ENCODE measurements around the gene MRPL34. TPM values are rescaled to one million over a fixed set of nuclear protein-coding genes. Genes with fewer than 3 reads are reported as not detected.
A peak's percentile ranks its signal among the peaks of the same experiment; 100 is the strongest.

MRPL34 gene
- total RNA-seq, 1 donor from 2014 or later: 200 TPM

GRCh38 chr19:17334414-17335409, 29.0 kb downstream of the MRPL34 start, which contains the start of gene ANO8:
Gene ANO8, minus strand, starts transcription at chr19:17334855. Its CDS starts 185 bp downstream, at chr19:17334670.
- DNase-seq (ENCODE audit: missing footprints): peak; percentile 96

DNA sequence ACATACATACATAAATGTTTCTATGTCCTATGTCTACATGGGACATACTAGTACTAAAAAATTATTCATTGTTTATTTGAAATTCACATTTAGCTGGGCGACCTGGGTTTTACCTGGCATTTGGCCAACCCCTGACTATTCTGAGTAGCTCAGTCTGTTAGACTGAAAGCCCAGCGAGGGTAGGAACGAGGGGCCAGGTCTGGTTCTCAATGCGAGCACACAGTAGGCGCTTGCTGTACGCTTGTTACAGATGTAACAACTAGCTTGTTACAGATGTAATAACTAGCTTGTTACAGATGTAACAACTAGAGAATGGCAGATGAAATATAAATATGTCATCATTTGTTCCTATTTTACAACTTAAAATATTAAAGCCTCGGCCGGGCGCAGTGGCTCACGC, 29.9 kb downstream of the MRPL34 start:
- intact Hi-C loops (cut with DNase I): no loop called here
- DNase-seq (ENCODE audit: missing footprints) (no peak), ATAC-seq (no peak)

More at GRCh38 chr19:17334414-17335409, 29.0 kb downstream of the MRPL34 start, which contains the start of gene ANO8:
- intact Hi-C loops (cut with DNase I): no loop called here
- peak; percentile 84 for ATAC-seq

DNA sequence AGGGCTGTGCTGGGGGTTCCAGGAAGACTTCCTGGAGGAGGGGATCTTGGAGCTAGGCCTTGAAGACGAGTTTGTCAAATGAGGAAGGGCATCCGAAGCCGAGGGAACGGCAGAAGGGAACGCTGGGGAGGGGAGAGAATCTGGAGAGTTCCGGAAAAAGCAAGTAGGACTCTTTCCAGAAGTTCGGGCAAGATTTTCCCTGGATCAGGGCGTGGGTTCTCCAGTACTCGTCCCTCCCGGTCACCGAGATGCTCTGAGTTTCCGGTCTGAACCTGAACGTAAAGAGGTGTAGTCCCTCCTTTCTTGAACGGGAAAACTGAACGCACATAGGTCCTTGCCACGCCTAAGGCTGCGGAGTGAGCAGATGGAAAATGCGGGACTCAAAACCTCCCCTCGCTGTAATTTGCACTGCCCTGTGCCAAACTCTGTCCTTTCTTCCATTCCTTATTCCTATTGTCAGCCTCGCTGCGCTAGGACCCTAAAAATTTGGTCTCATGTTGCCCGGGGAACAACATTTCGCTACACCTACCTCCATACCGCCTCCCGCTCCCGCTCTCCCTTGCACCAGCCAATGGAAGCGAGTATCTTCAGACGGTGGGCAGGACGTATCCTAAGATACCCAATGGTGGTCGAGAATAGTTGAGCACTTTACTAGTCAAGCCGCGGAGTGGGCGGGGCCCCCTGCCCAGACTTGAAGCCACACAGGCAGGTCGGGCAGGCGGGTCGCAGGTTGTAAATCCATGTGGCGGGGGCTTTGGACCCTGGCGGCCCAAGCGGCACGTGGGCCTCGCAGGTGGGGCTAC, 31.4 kb downstream of the MRPL34 start, which contains the start of gene GTPBP3:
GTPBP3 (plus strand) TSS at position 682 of the 803 bp plus-strand sequence; CDS start at position 741, 59 bp downstream.
- DNase-seq (ENCODE audit: missing footprints) (peak; percentile 99), ATAC-seq (peak; percentile 93)
- intact Hi-C loops (cut with DNase I): loop anchor here (1.0 to 2.0 kb wide), 2 partner anchors 32 to 122 kb away; partner anchors contain the start of genes MRPL34 and USE1

DNA sequence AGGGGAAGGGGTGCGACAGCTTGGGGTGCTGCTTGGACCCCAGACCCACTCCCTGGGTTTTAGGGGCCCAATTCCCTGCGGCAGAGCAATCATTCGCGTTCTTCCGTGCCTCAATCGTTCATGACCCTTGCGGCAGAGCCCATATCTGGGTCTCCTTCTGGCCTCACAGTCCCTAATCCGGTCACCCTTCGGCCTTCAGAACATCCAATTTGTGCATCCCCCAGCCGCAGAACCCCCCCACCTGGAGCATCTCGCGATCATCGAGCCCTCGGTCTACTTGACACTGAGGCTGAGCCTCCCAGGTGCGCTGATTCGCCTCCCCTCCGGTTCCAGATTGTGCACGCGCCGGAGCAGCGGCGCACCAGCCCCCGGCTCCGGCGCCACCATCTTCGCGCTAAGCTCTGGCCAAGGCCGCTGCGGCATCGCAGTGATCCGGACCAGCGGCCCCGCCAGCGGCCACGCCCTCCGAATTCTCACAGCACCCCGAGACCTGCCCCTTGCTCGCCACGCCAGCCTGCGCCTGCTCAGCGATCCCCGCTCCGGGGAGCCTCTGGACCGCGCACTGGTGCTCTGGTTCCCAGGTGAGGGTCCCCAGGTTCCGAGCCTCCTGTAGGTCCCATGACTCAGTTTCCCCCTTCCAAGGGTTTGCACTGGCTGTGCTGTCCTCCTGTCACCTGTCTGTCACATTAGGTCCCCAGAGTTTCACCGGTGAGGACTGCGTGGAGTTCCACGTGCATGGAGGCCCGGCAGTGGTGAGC, 32.2 kb downstream of the MRPL34 start:
- peak; percentile 69 for DNase-seq (ENCODE audit: missing footprints)
- intact Hi-C loops (cut with DNase I): loop anchor here (1.0 to 2.0 kb wide), 2 partner anchors 33 to 123 kb away; partner anchors contain the start of genes MRPL34 and USE1
- ATAC-seq: no peak

DNA sequence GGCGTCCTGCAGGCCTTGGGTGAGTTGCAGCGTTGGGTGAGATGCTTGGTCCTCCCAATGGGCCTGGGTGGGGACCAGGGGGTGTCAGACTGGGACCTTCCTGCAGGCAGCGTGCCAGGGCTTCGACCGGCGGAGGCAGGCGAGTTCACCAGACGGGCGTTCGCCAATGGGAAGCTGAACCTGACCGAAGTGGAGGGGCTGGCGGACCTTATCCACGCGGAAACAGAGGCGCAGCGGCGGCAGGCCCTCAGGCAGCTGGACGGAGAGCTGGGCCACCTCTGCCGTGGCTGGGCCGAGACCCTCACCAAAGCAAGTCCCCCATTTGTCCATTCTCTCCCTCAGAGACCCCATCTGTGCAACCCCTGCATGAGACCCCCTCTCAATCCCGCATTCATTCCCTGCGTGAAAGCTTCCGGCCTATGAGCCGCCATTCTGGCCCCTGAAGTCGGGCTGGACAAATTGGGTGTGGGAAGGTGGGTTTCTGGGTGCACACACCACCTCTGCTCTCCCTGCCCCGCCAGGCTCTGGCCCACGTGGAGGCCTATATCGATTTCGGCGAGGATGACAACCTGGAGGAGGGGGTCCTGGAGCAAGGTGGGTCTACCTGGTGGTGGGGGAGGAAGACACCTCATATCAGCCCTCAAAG, 32.9 kb downstream of the MRPL34 start:
- intact Hi-C loops (cut with DNase I): no loop called here
- ATAC-seq (no peak), DNase-seq (ENCODE audit: missing footprints) (no peak)

GRCh38 chr19:17339088-17339741, 33.5 kb downstream of the MRPL34 start:
- intact Hi-C loops (cut with DNase I): no loop called here
- no peak for ATAC-seq
- peak; percentile 70 for DNase-seq (ENCODE audit: missing footprints)

DNA sequence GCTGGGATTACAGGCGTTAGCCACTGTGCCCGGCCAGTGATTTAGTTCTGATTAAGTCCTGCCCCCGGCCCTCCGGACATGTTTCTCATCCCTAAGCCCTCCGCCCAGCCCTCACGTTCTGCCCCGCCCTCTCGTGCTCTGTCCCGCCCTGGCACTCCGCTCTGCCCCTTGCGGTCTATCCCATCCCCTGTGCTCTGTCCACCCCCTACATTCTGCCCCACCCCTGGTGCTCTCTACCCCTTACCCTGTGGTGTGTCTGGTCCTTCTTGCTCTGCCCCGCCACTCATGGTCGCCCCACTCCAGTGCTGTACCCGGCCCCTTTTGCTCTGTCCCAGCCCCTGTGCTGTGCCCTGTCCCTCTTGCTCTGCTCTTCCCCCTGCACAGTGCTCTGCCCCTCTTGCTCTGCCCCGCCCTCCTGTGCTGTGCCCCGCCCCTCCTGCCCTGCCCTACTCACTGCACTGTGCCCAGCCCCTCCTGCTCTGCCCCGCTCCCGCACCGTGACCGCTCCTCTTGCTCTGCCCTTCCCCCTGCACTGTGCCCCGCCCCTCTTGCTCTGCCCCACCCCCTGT, 34.7 kb downstream of the MRPL34 start:
- DNase-seq (ENCODE audit: missing footprints) (peak; percentile 65), ATAC-seq (no peak)
- intact Hi-C loops (cut with DNase I): loop anchor here (10.0 kb wide), 1 partner anchor 444 kb away; no protein-coding TSS in a partner anchor

DNA sequence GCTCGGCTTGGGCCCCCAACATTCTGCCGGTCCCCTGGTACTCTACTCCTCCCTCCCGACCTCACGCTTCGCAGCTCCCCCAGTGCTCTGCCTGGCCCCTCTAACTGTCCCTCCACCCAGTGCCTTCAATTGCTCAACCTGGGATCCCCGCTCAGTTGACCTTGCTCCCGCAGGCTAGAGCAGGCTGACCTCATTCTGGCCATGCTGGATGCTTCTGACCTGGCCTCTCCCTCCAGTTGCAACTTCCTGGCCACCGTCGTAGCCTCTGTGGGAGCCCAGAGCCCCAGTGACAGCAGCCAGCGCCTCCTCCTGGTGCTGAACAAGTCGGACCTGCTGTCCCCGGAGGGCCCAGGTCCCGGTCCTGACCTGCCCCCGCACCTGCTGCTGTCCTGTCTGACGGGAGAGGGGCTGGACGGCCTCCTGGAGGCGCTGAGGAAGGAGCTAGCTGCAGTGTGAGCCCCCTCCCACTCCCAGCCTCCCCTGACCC, 35.2 kb downstream of the MRPL34 start:
- no peak for ATAC-seq
- DNase-seq (ENCODE audit: missing footprints): no peak
- intact Hi-C loops (cut with DNase I): loop anchor here (10.0 kb wide), 1 partner anchor 444 kb away; no protein-coding TSS in a partner anchor

DNA sequence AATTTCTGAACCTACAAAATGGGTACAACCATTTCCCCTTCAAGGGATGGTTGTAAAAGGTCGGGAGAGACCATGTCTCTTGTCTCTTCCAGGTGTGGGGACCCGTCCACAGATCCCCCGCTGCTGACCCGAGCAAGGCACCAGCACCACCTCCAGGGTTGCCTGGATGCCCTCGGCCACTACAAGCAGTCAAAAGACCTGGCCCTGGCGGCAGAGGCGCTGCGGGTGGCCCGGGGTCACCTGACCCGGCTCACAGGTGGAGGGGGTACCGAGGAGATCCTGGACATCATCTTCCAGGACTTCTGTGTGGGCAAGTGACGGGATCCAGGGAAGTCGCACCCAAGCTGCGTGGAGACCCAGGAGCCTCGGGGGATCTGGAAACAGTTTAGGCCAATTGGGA, 35.7 kb downstream of the MRPL34 start:
- intact Hi-C loops (cut with DNase I): loop anchor here (10.0 kb wide), 1 partner anchor 443 kb away; no protein-coding TSS in a partner anchor
- ATAC-seq (no peak), DNase-seq (ENCODE audit: missing footprints) (no peak)

DNA sequence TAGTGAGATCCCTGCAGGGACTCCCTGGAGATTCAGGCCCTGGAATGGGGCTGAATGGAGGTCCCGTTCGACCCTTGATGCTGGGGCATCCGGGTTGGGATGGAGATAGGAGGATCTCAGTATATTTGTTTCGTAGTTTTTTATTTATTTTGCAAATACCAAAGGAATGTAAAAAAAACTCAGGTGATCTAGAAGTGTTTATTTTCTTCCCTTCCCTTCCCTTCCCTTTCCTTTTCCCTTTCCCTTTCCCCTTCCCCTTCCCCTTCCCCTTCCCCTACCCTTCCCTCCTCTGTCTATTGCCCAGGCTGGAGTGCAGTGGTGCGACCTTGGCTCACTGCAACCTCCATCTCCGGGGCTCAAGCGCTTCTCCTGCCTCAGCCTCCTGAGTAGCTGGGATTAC, 36.2 kb downstream of the MRPL34 start:
- DNase-seq (ENCODE audit: missing footprints) (no peak), ATAC-seq (no peak)
- intact Hi-C loops (cut with DNase I): loop anchor here (10.0 kb wide), 1 partner anchor 443 kb away; no protein-coding TSS in a partner anchor

- ATAC-seq (peak; percentile 72), DNase-seq (ENCODE audit: missing footprints) (peak; percentile 89)
- intact Hi-C loops (cut with DNase I): loop anchor here (1.0 to 10.0 kb wide), 4 partner anchors 40 to 511 kb away; partner anchors contain the start of gene RPL18A
These were observed 40.5 kb downstream of the MRPL34 start for GRCh38 chr19:17346109-17346671.

GRCh38 chr19:17347361-17347760, 41.7 kb downstream of the MRPL34 start:
- ATAC-seq (peak; percentile 40), DNase-seq (ENCODE audit: missing footprints) (no peak)
- intact Hi-C loops (cut with DNase I): loop anchor here (5.0 to 10.0 kb wide), 3 partner anchors 120 to 510 kb away; partner anchors contain the start of gene RPL18A

- ATAC-seq (no peak), DNase-seq (ENCODE audit: missing footprints) (no peak)
- intact Hi-C loops (cut with DNase I): loop anchor here (5.0 to 10.0 kb wide), 3 partner anchors 119 to 509 kb away; partner anchors contain the start of gene RPL18A
These were observed 42.2 kb downstream of the MRPL34 start for GRCh38 chr19:17347877-17348276.

DNA sequence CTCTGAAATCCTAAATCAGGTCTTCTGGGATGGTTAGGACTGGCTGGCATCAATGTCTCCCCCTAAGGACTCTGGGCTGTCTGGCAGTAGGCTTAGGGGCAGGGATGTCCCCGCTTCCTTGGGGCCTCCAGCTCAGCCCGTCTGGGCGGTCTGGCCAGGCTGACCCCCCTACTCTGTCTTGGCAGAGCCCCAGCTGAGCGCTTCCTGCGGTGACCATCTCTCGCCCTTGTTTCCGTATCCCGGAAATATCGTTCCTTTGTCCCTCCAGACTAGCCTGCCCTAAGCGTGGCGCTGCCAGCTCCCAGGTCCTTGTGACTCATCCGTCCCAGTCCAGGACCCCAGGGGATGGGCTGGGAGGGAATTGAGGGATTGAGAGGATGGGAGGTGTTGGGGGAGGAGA, 43.0 kb downstream of the MRPL34 start:
- peak; percentile 76 for DNase-seq (ENCODE audit: missing footprints)
- peak; percentile 65 for ATAC-seq

DNA sequence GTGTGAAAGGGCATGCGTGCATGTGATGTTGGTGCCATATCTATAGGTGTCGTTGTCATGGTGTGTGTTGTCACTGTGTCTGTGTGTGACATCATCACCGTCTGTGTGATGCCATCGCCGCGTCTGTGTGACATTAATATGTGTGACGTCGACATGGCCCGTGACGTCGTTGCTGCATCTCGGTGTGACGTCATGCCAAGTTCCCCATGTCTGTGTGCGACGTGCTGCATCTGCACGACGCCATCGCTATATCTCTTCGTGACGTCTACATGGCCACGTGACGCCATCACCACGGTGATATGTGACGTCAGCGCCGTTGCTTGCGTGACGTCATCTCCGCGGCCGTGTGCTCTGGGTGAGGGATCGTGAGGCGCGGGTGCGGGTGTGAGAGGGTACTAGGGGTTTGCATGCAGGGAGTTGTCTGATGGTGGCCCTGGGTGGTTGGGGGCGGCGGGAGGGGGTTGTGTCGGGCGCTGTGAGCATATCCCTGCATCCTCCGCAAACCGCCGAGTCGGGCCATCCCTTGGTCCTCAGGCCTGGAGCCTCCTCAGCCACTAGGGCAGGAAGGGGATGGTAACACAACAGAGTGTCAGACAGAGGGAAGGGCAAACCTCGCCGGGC, 46.3 kb downstream of the MRPL34 start:
- intact Hi-C loops (cut with DNase I): no loop called here
- DNase-seq (ENCODE audit: missing footprints) (no peak), ATAC-seq (no peak)

More for the DNA sequence above, 43.0 kb downstream of the MRPL34 start:
- intact Hi-C loops (cut with DNase I): loop anchor here (5.0 to 10.0 kb wide), 3 partner anchors 119 to 509 kb away; partner anchors contain the start of gene RPL18A

Measured in Right ventricle myocardium inferior (tissue), 1 donor.